Measurements from ENCODE around the gene CAV1.

The CAV1 gene

GRCh38 chr7:116542618-116543017 is 17.8 kb downstream of the CAV1 start:
- no peak for TF ChIP-seq TCF12 (IDR thresholded peaks at IDR 0.05; ENCODE audit: low read depth)
- no peak for TF ChIP-seq USF1 (IDR thresholded peaks at IDR 0.05)
- no peak for TF ChIP-seq TAF1 (IDR thresholded peaks at IDR 0.05; ENCODE audit: low read depth)
- TF ChIP-seq REST (IDR thresholded peaks at IDR 0.05; ENCODE audit: low read depth), result no peak
- TF ChIP-seq EGR1 (IDR thresholded peaks at IDR 0.05), result no peak
- no peak for TF ChIP-seq ZBTB7A (IDR thresholded peaks at IDR 0.05; ENCODE audit: low read depth)
- no peak for TF ChIP-seq EP300 (IDR thresholded peaks at IDR 0.05; ENCODE audit: borderline replicate concordance)
- no peak for TF ChIP-seq FOXM1 (IDR thresholded peaks at IDR 0.05; ENCODE audit: borderline replicate concordance, low read depth)
- no peak for TF ChIP-seq RAD21 (IDR thresholded peaks at IDR 0.05; ENCODE audit: low read depth)
- no peak for TF ChIP-seq NFIC (IDR thresholded peaks at IDR 0.05)
- no peak for TF ChIP-seq MAX (IDR thresholded peaks at IDR 0.05)
- no peak for TF ChIP-seq CEBPB (IDR thresholded peaks at IDR 0.05)
- no peak for TF ChIP-seq CREB1 (IDR thresholded peaks at IDR 0.05; ENCODE audit: low read depth)
- no peak for TF ChIP-seq TEAD4 (IDR thresholded peaks at IDR 0.05)
- TF ChIP-seq YY1 (IDR thresholded peaks at IDR 0.05; ENCODE audit: low read depth), result no peak

- no peak for TF ChIP-seq NFIC (IDR thresholded peaks at IDR 0.05)
- TF ChIP-seq USF1 (IDR thresholded peaks at IDR 0.05), result no peak
- no peak for TF ChIP-seq CREB1 (IDR thresholded peaks at IDR 0.05; ENCODE audit: low read depth)
- no peak for TF ChIP-seq CEBPB (IDR thresholded peaks at IDR 0.05)
- TF ChIP-seq REST (IDR thresholded peaks at IDR 0.05; ENCODE audit: low read depth), result no peak
- no peak for TF ChIP-seq EP300 (IDR thresholded peaks at IDR 0.05; ENCODE audit: borderline replicate concordance)
- TF ChIP-seq RAD21 (IDR thresholded peaks at IDR 0.05; ENCODE audit: low read depth), result no peak
- TF ChIP-seq TCF12 (IDR thresholded peaks at IDR 0.05; ENCODE audit: low read depth), result no peak
- TF ChIP-seq TEAD4 (IDR thresholded peaks at IDR 0.05), result no peak
- TF ChIP-seq MAX (IDR thresholded peaks at IDR 0.05), result no peak
- TF ChIP-seq FOXM1 (IDR thresholded peaks at IDR 0.05; ENCODE audit: borderline replicate concordance, low read depth), result no peak
- no peak for TF ChIP-seq TAF1 (IDR thresholded peaks at IDR 0.05; ENCODE audit: low read depth)
- no peak for TF ChIP-seq EGR1 (IDR thresholded peaks at IDR 0.05)
- TF ChIP-seq ZBTB7A (IDR thresholded peaks at IDR 0.05; ENCODE audit: low read depth), result no peak
These were observed 18.8 kb downstream of the CAV1 start for GRCh38 chr7:116543664-116544063.

- TF ChIP-seq EGR1 (IDR thresholded peaks at IDR 0.05) (no peak), NFIC (IDR thresholded peaks at IDR 0.05) (no peak), TEAD4 (IDR thresholded peaks at IDR 0.05) (no peak), CREB1 (IDR thresholded peaks at IDR 0.05; ENCODE audit: low read depth) (no peak), CEBPB (IDR thresholded peaks at IDR 0.05) (no peak), USF1 (IDR thresholded peaks at IDR 0.05) (no peak), REST (IDR thresholded peaks at IDR 0.05; ENCODE audit: low read depth) (no peak), RAD21 (IDR thresholded peaks at IDR 0.05; ENCODE audit: low read depth) (no peak), ZBTB7A (IDR thresholded peaks at IDR 0.05; ENCODE audit: low read depth) (no peak), FOXM1 (IDR thresholded peaks at IDR 0.05; ENCODE audit: borderline replicate concordance, low read depth) (no peak), MAX (IDR thresholded peaks at IDR 0.05) (no peak)
These were observed 19.7 kb downstream of the CAV1 start for GRCh38 chr7:116544487-116544886.
